ENCODE measurements around the gene MKRN1. TPM values are rescaled to one million over a fixed set of nuclear protein-coding genes. Genes with fewer than 3 reads are reported as not detected.
A peak's percentile ranks its signal among the peaks of the same experiment; 100 is the strongest.
"Not testable (repeated sequence)": the region's sequence is repeated elsewhere in the genome, so short reads cannot be mapped to it uniquely, and the experiment has no call there.

MKRN1 gene
- total RNA-seq, 1 donor from 2014 or later = 65.5 TPM

DNA sequence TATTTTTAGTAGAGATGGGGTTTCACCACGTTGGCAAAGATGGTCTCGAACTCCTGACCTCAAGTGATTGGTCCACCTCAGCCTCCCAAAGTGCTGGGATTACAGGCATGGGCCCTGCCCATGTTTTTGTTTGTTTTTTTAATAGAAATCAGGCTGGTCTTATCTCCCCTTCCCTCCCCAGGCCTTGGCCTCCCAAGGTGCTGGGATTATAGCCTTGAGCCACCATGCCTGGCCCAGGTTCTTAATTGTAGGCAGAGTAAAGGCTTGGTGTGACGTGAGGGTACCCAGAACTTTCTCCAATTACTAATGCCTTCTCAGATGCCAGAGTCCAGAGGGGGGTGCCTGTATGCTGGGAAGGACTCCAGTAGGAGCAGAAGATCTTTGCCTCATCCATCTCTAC lies 5.2 kb upstream of the MKRN1 start:
- no peak for ATAC-seq

DNA sequence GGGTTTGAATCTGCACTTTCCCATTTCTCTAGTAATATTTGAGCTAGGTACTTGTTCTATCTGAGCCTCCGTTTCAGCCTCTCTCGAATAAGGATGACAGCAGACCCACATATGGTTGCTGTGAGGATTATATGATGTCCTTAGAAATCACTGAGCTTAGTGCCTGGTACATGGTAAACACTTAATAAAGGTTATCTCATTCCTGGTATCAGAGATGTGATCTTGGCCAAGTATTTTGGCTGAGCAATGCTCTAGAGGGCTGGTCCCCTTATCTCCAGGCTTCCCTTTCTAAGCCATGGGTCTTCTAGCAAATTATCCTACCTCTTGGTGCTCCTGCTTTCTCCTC lies 407 bp upstream of the MKRN1 start:
- ATAC-seq = no peak

DNA sequence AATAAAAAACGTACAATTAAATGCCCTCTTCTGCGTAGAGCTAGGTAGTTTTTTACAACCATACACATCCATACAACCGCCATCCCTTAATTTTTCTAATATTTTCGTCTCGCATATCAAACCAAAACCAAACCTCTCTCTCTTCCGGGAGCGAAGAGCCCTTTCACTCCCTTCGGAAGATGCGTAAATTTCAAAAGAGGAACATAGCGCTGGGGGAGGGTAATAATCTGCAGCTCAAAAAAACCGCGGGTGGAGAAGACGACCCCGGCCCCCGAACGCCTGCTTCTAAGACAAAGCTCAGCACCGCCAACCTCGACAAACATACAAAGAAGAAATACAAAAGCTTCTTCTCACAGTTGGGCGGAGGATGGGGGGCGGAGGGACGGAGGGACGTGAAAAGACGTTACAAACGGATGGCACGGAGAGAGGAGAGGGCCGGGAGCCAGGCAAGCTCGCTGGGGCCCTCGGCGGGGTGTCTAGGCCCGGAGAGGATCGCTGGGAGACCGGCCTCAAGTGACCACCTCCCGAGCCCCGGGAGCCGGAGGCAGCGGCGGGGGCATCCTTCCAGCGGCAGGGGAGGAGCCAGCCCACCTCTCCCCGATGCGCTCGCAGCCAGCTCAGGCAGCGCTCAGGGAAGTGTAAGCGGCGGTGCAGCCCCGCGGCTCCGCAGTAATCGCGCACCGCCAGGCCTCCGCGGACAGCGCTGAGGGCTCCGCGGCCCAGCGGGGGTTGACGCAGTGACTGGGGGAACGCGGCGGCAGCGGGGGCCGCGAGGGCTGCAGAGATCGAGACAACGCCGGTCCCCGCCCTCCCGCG lies 851 bp downstream of the MKRN1 start:
- ATAC-seq = peak; percentile 56

DNA sequence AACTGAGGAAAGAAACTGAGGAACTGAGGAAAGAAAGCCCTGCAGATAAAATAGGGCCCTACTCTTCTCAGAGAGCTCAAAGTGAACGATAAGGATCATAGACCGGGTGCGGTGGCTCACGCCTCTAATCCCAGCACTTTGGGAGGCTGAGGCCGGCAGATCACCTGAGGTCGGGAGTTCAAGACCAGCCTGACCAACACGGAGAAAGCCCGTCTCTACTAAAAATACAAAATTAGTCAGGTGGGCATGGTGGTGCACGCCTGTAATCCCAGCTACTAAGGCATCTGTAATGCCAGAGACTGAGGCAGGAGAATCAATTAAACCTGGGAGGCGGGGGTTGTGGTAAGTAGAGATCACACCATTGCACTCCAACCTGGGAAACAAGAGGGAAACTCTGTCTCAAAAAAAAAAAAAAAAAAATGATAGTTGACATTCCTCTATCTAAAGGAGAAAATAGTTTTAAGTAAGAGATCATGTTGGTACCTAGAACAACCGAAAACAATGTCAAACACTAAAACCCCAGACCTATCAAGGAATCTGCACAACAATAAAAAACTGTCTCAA lies 2.5 kb downstream of the MKRN1 start:
- ATAC-seq = no peak

DNA sequence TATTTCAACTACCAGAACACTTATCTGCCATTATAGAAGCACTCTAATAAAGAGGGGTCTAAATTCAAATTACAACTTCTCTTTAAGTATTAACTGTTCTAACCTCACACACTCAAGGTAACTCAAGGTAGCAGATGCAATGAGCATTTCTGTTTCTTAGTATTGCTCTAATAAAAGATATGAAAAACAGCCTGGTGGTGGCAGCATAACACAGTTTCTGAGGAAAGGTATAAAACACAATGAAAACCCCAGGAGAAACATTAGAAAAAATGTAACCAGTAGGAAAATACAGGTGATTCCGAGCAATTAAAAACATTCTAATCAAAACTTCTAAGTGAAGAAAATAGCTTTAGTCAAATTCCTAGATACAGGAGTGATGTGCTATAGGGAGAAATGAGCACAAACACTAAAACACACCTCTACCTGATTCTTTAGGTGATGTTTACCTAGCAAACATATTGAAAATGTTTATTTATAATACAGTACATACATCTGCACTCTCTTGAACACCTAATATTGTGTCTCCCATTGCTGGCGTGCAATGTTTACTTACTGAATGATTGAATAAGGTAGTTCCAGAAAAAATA lies 3.5 kb downstream of the MKRN1 start:
- ATAC-seq = no peak

DNA sequence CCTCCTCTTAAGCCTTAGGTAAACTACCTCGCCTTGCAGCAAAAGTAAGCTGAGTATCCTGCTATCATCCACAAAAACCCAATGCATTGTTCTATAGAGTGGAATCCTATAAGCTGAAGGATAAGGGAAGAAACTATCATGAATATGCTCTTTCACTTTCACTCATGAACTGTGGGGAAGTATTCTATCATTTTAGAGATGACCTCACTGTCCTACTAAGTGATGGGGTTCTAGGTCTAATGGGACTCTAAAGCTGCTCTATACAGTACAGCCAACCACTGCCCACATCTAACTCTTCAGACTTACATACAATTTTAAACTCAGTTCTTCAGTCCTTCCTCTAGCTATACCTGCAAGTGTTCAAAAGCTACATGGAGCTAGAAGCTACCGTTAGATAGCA lies 16.2 kb downstream of the MKRN1 start:
- no peak for ATAC-seq

DNA sequence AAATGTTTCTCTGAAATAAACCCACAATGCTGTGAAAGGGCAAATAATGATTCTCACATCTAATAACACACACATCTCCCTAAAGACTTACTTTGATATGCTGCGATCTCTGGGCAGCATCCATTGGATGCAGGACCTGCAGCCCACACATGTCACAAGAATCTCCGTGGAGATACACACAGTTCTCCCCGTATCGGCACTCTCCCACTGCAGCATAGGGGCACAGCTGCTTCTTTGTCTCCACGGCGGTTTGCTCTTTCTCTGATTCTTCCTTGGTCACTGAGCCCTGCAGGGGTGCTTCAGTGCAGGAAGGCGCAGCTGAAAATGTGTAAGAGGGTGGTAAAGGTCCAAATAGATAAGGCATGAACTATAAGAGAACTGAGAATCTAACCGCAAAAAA lies 20.4 kb downstream of the MKRN1 start:
- ATAC-seq = no peak

DNA sequence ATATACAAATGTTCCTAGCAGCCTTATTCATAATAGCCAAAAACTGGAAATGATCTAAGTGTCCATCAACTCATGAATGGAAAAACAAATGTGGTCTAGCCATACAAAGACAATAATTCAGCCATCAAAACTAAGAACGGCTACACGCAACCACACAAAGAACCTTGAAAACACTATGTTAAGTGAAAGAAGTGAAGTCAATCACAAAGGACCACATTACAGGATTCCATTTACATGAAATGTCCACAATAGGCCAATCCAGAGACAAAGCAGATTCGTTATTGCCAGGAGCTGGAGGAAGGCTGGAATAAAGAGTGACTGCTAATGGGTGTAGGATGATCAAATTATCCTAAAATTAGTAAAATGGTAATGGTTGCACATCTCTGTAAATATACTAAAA lies 21.1 kb downstream of the MKRN1 start:
- ATAC-seq = no peak

DNA sequence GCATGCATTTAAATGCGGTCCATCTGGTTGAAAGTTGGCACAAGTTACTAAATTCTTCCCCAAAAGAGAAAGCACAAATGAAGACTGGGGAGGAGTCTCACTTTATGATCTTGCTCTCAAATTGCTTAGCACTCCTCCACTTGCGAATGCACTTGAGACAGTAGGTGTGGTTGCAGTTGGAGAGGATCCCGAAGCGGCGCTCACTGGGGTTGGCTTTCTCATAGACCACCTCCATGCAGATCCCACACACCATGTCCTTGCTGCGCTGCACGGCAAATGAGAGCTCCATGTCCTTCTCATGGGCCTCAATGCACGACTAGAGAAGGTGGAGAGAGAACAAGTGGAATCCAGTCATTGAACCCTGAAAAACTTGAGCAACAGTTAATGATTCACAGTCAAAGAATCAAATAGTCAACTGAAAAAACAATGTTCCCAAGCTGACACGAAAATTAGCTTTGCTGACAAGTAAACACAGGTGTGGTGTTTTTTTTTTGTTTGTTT lies 22.7 kb downstream of the MKRN1 start:
- ATAC-seq = no peak

DNA sequence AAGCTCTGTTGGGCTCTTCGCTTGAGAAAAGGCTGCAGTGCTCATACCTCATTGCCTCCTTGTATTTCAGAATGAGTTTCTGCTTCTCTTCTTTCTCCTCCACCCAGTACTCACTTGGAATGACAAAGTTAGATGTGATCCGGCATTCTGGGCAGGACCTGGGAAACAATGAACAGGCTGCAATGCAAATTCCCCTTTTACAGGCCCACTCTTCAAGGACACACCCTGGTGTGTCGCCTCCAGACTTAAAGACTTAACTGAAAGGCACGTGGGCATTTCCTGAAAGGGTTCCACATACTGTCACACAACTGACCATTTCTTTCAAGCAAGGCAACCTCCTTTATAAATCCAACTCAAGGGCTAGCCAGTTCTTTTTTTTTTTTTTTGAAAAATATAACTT lies 23.6 kb downstream of the MKRN1 start:
- no peak for ATAC-seq

DNA sequence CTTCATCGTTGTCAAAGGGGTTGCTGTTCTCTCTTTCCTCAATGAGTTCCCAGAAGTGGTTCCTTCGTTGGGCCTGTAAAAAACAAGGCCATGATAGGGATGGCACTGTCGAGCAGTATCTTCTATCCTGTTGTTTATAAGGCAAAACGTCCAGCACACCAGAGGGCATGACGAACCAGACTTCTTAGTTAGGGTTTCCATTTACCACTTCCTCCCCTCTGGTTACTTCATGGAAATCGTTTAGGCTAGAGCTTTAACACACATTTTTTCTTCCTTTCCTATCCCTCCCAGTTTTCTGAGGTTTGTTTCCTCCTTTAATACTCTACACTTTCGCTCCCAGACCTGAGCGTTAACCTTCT lies 24.7 kb downstream of the MKRN1 start:
- no peak for ATAC-seq

DNA sequence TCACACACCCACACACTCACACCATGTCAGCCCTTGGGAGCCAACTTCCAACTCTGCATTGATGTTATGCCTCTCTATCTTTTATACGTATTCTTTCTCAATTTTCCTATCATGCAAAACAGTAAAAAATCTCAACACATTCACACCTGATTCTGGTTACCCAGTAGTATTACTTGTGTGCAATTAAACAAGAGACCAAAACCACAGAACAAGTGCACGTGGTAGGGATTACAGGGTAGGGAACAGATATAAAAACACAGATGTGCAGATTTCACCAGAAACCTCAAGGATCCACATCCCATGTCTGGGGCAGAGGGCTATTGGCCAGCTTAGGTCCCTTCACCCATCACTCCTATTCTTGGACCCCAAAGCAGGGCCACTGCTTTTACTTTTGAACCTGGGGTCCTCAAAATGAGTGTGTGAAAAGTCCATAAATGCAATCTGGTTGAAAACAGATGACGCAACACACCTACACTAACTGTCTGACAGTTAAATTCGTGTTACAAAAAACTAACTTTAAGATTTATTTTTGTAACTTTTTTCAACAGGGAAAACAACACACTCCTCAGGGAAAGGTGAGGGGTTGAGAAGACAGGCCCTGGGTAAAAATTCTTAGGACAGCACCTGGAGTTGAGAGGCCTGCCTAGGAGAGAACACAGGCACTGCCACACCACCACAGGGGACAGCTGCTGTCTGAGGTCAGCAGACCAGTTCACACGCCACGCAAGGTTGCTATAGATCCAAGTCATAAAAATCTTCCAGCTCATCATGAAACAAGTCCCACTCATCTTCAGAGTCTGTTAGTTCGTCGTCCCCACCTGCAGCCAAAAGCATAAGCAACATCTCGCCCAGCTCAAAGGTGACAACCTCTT lies 25.3 kb downstream of the MKRN1 start:
- not testable (repeated sequence) for ATAC-seq

DNA sequence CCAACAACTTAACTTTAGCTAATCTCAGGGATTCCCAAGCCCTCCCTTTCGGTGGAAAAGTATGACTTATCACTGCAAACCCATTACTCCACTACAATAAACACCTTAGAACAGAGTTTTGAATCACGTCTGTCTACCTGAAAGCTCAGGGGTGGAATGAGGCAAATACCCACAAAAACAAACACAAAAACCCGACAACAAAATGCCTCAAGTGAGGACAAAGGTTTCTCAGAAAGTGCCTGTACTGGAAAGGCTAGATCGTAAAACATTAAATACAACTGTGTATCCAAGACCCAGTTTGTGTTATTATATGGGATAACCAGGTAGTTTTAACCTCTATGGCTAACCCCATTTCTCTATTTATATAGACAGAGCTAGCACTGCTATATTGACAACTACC lies 26.0 kb downstream of the MKRN1 start:
- no peak for ATAC-seq

DNA sequence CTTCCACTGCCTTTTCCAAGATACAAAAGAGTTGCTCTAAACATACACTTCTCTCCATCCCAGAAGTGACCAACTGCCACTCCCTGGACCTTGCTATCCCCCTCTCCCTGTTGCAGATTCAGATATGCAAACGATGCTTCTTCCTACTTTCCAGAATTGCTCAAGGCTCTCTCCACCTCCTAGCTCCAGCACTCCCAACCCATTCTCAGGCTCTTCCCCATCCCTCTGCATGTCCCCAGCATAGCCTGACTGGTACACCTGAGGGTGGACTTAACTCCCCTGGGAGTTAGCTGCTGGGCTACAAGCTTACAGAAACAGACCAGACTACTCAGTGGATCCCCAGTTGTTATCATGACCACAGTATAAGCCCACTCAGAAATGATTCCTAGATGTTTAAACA lies 27.6 kb downstream of the MKRN1 start:
- ATAC-seq = no peak

DNA sequence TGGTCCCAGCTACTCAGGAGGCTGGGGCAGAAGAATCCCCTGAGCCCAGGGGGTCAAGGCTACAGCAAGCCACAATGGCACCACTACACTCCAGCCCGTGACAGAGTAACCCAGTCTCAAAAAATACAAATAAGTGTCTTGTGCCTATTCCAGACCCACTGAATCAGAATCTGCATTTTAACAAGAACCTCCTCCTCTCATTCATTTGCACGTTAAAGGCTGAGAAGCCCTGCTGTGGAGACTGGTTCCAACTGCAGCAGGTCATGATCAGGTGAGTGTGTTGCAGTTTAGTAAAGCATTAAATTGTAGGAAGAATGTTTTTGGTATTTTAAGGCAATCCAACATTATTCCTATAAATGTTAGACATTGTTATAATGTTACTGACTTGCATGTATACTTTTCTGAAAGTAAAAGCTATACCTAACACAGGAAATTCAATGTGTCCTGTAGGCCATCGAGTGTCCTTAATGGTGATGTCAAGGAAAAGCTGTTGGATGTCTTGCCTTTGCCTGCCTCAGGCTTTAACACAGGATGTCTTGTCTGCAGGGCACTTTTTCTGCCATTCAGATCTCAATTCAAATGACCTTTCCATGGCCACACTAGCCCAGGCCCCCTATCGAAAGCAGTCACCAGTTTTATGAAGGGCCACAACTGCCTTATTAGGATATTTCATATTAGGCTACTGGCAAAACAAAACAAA lies 30.4 kb downstream of the MKRN1 start:
- no peak for ATAC-seq

DNA sequence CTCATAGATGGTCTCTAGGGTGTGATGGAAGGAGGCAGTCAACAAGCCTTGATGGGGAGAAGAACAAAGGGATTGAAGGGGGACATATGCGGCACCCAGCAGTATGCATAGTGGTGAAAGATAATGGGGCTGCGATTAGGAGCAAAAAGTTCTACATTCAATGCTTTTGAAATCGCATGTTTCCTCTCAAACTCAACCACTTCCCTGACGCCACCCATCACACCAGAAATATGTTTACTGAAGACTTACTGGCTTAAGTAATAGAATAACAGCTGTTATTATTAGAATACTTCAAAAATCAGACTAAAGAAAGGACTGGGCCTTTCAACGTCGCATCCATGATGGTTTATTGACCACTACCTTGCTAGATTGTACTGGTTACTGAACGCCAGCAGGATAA lies 31.5 kb downstream of the MKRN1 start:
- no peak for ATAC-seq

DNA sequence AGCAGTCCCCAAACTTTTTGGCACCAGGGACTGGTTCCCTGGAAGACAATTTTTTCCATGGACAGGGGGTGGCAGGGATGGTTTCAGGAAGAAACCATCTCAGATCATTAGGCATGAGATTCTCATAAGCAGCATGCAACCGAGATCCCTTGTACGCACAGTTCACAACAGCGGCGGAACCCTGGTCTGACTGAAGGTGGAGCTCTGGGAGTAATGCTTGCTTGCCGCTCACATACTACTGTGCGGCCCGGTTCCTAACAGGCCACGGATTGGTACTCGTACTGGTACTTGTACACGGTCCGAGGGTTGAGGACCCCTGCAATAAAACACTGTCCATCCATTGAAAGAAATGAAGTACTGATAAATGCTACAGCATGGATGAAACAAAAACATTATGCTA lies 32.8 kb downstream of the MKRN1 start:
- ATAC-seq = no peak

DNA sequence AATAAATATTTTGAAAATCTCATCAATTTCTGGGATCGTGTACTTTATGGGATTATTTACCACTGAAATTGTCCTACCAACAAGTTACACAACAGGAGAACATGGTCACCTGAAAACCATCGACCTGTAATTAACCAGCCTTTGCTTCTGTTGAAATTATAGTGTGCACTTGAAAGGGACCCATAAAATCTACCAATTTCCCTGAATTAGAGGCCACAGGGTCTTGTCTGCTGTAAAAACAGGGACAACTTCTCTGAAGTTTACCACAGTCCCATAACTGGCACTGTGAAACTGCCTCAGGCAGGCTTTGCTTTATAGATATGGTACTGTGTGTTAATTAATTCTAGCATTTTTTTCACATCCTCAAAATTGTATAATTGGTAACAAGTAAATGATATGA lies 37.8 kb downstream of the MKRN1 start:
- ATAC-seq = no peak

DNA sequence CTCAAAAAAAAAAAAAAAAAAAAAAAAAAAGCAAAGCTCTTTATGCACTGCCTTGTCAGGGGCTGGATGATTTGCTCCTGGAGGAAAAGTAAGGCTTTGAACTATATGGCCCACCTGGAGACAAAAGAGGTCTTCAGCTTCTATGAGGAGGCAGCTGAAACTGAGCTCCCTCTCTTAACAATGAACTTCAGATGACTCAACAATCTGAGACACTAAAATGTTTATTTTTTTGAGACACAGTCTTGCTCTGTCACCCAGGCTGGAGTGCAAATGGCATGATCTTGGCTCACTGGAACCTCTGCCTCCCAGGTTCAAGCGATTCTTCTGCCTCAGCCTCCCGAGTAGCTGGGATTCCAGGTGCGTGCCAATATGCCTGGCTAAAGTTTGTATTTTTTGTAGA lies 38.7 kb downstream of the MKRN1 start:
- ATAC-seq = no peak

DNA sequence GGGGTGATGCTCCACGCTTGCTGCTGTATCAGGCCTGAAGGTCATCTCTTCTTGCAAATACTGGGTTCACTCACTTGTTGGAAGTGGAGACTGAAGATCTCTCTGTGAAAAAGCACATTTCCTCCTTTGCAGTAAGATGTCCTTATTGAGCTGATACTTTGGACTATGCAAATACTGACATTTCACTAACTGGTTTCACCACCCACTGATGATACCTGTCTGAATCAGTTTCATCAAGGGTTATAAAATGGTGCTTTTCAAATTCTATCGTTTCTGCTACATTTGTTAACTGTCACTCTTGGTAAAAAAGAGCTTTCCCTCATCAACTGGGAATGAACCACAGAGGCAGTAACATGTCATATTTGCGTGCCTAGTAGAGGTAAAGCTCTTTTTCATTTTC lies 39.9 kb downstream of the MKRN1 start:
- no peak for ATAC-seq

DNA sequence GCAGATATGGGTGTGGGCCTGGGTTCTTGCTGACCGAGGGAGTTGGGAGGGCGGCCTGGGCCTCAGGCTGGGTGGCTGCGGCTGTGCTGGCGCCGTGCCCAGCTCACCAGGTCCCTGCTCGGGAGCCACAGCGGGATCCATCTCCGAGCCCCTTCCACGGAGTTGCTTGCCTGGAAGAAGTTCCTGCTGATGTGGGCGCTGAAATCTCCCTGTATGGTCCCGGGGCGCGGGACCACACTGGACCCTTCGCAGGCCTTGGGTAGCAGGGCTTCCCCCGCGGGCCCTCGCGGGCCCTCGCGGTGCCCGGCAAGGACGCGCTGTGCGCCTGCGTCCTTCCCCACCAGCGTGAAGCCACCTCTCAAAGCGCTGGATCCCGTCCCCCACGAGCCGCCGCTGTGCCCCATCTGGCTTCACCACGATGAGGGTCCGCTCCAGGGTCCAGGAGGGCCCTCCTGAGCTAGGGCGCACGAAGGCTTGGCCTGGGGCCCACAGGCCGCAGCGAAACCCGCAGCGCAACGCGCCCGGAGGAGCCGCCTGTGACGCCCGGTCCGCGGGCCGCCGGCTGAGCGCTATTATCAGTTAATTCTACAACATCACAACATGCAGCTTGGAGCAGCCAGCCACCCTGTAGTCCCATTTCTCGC lies 43.9 kb downstream of the MKRN1 start:
- ATAC-seq = no peak

DNA sequence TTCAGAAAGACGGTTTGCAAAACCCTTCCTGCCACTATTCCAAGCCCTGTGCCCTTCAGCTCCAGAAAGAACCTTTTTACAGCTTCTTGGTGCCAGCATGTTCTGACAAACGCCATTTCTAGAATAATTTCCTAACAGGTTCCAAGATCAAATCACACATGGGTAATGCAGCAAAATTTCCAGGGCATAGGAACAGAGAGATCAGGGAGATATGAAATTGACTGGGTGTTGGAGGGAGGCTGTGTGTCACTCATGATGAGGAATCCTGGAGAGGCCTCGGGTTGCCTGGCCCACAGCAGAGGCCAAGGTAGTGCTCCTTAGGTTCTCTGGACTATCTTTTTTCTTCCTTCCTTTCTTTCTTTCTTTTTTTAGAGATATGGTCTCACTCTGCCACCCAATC lies 45.9 kb downstream of the MKRN1 start:
- ATAC-seq = no peak
